GM12891 (cell line): ENCODE measurements around the gene RPF1.

Experiments used
- PAX5 ChIP-seq: IDR thresholded peaks from 2 replicates; pipeline ENCODE4 v1.6.1; 2011; ENCODE audit warnings: low read length, moderate library complexity, mild to moderate bottlenecking; ENCODE audit not compliant: insufficient read depth, severe bottlenecking
- POLR2A ChIP-seq: IDR thresholded peaks from 2 replicates; pipeline ENCODE4 v1.6.1; 2011; ENCODE audit warnings: low read depth, low read length, control low read depth
- POLR2AphosphoS5 ChIP-seq: IDR thresholded peaks from 2 replicates; pipeline ENCODE4 v1.6.1; 2011; ENCODE audit warnings: low read depth, low read length, control low read depth
- POU2F2 ChIP-seq: IDR thresholded peaks from 2 replicates; pipeline ENCODE4 v1.6.1; 2011; ENCODE audit warnings: low read depth, mild to moderate bottlenecking, control low read depth, low read length, moderate library complexity
- SPI1 ChIP-seq: IDR thresholded peaks from 2 replicates; pipeline ENCODE4 v1.6.1; 2011; ENCODE audit warnings: low read depth, low read length, control low read depth
- TAF1 ChIP-seq: IDR thresholded peaks from 2 replicates; pipeline ENCODE4 v1.6.1; 2011; ENCODE audit warnings: low read depth, low read length, control low read depth

GRCh38 chr1:84478876-84479868, at the start of gene RPF1:
- TF ChIP-seq POLR2A (peak; percentile 88), POLR2AphosphoS5 (peak; percentile 89), TAF1 (peak; percentile 90), SPI1 (no peak), POU2F2 (peak; percentile 67; the same call in 1 of the 2 replicates), PAX5 (no peak)
